Sigmoid colon (tissue), 4 donors: ENCODE results near the gene HSPA6.

Experiments used
- POLR2A ChIP-seq, 2 donors: fragments of 450-650 bp; IDR thresholded peaks; one replicate each; pipeline ENCODE4 v1.6.1; 2016; ENCODE audit warnings: antibody characterized with exemption in 2 of 2, mild to moderate bottlenecking in 2 of 2, moderate library complexity in 2 of 2
- POLR2AphosphoS5 ChIP-seq, 4 donors: sonication (generic); formaldehyde crosslinking; IDR thresholded peaks; one replicate each; pipeline ENCODE4 v1.6.1; 2017; ENCODE audit warnings: antibody characterized with exemption in 4 of 4

- no peak for TF ChIP-seq POLR2A (IDR thresholded peaks at IDR 0.05)
- no peak for TF ChIP-seq POLR2AphosphoS5 (IDR thresholded peaks at IDR 0.05)
These were observed 21.5 kb upstream of the HSPA6 start for GRCh38 chr1:161502641-161503393.
